Transverse colon (tissue), 4 donors: ENCODE measurements around the gene MUC5B. TPM values are rescaled to one million over a fixed set of nuclear protein-coding genes. Genes with fewer than 3 reads are reported as not detected.
A peak's percentile ranks its signal among the peaks of the same experiment; 100 is the strongest.

Source experiments
- DNase-seq: peaks from one replicate; pipeline ENCODE4 v3.0.0-alpha.2; 2019
- H3K27ac ChIP-seq, 4 donors: fragments of 200-600 bp; sonication (generic); 2 replicates each; pipeline ENCODE4 v1.5.1; 2016 to 2018; ENCODE audit warnings: inconsistent platforms in 4 of 4
- H3K27me3 ChIP-seq: fragments of 200-600 bp; sonication (generic); 2 replicates; pipeline ENCODE4 v1.5.1; 2017; ENCODE audit warnings: inconsistent platforms
- H3K36me3 ChIP-seq, 4 donors: fragments of 200-600 bp; sonication (generic); 2 replicates each; pipeline ENCODE4 v1.5.1; 2017 to 2019; ENCODE audit warnings: inconsistent platforms in 4 of 4
- H3K4me1 ChIP-seq, 4 donors: fragments of 200-600 bp; sonication (generic); 2 replicates each; pipeline ENCODE4 v1.5.1; 2017 to 2020; ENCODE audit warnings: inconsistent platforms in 4 of 4
- H3K4me3 ChIP-seq, 4 donors: fragments of 200-600 bp; sonication (generic); 1 replicate in 1 of 4; 2 replicates in 3 of 4; pipeline versions ENCODE4 v1.5.1 to v1.6.1; 2017 to 2019; ENCODE audit warnings: inconsistent platforms in 4 of 4
- H3K9me3 ChIP-seq, 2 donors: fragments of 200-600 bp; sonication (generic); 2 replicates each; pipeline ENCODE4 v1.5.1; 2017 to 2019; ENCODE audit warnings: inconsistent platforms in 2 of 2
- EP300 ChIP-seq: sonication (generic); formaldehyde crosslinking; IDR thresholded peaks from one replicate; pipeline ENCODE4 v1.6.1; 2017; ENCODE audit warnings: antibody characterized with exemption, low read depth
- POLR2A ChIP-seq: fragments of 450-650 bp; IDR thresholded peaks from one replicate; pipeline ENCODE4 v1.6.1; 2016; ENCODE audit warnings: antibody characterized with exemption, mild to moderate bottlenecking, moderate library complexity
- POLR2AphosphoS5 ChIP-seq, 3 donors: sonication (generic); formaldehyde crosslinking; IDR thresholded peaks; one replicate each; pipeline ENCODE4 v1.6.1; 2016; ENCODE audit warnings: antibody characterized with exemption in 3 of 3
- WGBS, 2 donors: methylation state at CpG; one replicate each; pipeline ENCODE4 v1.1.5; 2018; ENCODE audit warnings: low coverage in 1 of 2; 5-methylcytosine and 5-hydroxymethylcytosine counted together
- in situ Hi-C, 4 donors: fragments of 200-750 bp; cut with MboI; loops; one replicate each; pipeline versions ENCODE4 v1.15.0 to v1.15.1; 2017; ENCODE audit warnings: low sequenced_read_pairs in 3 of 4, low pct_ligation_motif_present in 1 of 4, low pct_unique_long_range_greater_than_20kb in 1 of 4
- intact Hi-C: fragments of 100-400 bp; cut with DNase I; formaldehyde crosslinking; loops from one replicate; pipeline ENCODE4 v1.15.1; 2023; ENCODE audit warnings: low total_unique reads
- total RNA-seq, 4 donors: library from RNA; depleted of rRNA; stranded (reverse); fragments of >200 nt; gene quantifications; one replicate each; pipeline ENCODE4 v1.1.0, GENCODE V29; 2016
- TF ChIP-seq, protein P1 (sequence below), 5 experiments: fragments of 200-600 bp in 3 of 5; fragments of 450-650 bp in 2 of 5; sonication (generic) in 3 of 5; IDR thresholded peaks; 1 replicate in 2 of 5; 2 replicates in 3 of 5; pipeline ENCODE4 v1.5.1; 2016 to 2017; ENCODE audit warnings: antibody characterized with exemption in 5 of 5, inconsistent platforms in 3 of 5, mild to moderate bottlenecking in 2 of 5, moderate library complexity in 1 of 5

The MUC5B gene
- total RNA-seq, 4 donors from 2014 or later = 58.0 to 825 (median 85.6) TPM

DNA sequence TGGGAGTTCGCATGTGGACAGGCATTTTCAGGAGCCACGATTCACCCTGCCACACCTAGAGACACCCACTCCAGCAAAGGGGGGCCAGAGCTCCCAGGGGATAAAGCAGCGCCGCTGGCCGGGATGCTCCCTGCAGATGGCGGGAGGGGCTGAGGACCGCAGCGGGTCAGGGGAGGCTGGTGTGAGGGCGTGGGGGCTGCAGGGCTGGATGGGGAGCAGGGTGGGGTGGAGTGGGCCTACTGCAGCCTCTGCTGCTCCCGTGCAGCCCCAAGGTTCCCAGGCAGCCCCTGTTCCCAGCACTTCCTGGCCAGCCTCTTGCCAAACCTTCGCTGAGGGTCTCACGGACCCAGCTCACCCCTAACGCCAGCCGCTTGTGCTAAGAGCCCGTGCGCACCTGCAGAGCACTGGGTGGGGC lies 13.0 kb downstream of the MUC5B start:
- H3K27ac ChIP-seq = peak overlapping the region in 2 of 4 donors; percentile 64 to 81
- in situ Hi-C loops (no loop called here), intact Hi-C loops (no loop called here)
- TF ChIP-seq POLR2AphosphoS5 (IDR thresholded peaks at IDR 0.05) (no peak), POLR2A (no peak), EP300 (no peak)
- TF ChIP-seq, protein P1, sequence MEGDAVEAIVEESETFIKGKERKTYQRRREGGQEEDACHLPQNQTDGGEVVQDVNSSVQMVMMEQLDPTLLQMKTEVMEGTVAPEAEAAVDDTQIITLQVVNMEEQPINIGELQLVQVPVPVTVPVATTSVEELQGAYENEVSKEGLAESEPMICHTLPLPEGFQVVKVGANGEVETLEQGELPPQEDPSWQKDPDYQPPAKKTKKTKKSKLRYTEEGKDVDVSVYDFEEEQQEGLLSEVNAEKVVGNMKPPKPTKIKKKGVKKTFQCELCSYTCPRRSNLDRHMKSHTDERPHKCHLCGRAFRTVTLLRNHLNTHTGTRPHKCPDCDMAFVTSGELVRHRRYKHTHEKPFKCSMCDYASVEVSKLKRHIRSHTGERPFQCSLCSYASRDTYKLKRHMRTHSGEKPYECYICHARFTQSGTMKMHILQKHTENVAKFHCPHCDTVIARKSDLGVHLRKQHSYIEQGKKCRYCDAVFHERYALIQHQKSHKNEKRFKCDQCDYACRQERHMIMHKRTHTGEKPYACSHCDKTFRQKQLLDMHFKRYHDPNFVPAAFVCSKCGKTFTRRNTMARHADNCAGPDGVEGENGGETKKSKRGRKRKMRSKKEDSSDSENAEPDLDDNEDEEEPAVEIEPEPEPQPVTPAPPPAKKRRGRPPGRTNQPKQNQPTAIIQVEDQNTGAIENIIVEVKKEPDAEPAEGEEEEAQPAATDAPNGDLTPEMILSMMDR (IDR thresholded peaks at IDR 0.05) = no peak
- peaks cover 7 to 45% (median 38%) of the 10 kb centered on the region in 4 donors for H3K4me1 ChIP-seq
- H3K36me3 ChIP-seq = no peaks in the 10 kb centered on the region
- peak; percentile 5 for DNase-seq
- H3K27me3 ChIP-seq = no peaks in the 10 kb centered on the region
- no peak overlapping the region for H3K4me3 ChIP-seq
- 77 to 80% methylated on average over 2 to 14 of the region's 16 CpGs for WGBS, 2 donors
- no peaks in the 10 kb centered on the region for H3K9me3 ChIP-seq

DNA sequence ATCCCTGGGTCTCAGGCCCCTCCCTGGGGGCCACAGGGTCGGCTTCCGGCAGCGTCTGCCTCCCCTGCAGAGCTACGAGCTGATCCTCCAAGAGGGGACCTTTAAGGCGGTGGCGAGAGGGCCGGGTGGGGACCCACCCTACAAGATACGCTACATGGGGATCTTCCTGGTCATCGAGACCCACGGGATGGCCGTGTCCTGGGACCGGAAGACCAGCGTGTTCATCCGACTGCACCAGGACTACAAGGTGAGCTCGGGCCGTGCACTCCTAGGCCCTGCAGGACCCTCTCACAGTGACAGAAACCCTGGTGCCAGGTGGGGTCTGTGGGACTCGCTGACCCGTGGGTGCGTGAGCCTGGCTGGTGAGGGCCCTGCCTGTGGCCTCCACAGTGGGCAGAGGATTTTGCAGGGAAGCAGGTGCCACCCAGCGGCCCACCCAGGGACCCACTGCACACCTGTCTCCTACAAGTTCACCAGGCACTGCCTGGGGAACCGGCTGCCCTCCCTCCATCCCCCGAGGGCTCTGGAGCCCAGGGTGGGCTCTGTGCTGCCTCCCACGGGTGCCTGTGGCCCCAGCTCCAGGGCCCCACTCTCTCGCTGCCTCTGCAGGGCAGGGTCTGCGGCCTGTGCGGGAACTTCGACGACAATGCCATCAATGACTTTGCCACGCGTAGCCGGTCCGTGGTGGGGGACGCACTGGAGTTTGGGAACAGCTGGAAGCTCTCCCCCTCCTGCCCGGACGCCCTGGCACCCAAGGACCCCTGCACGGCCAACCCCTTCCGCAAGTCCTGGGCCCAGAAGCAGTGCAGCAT lies 13.7 kb downstream of the MUC5B start:
- intact Hi-C loops = no loop called here
- WGBS, 2 donors = 76% methylated on average over 32 of the region's 37 CpGs; no CpG with 5 or more reads in 1 of the 2 donors
- in situ Hi-C loops = no loop called here
- Histone ChIP-seq H3K27ac (peak overlapping the region; percentile 41 to 81 (median 56)), H3K9me3 (no peaks in the 10 kb centered on the region), H3K36me3 (no peaks in the 10 kb centered on the region), H3K4me1 (peaks cover 7 to 40% (median 37%) of the 10 kb centered on the region in 4 donors), H3K4me3 (no peak overlapping the region), H3K27me3 (no peaks in the 10 kb centered on the region)
- TF ChIP-seq POLR2AphosphoS5 (IDR thresholded peaks at IDR 0.05) (no peak), EP300 (no peak), POLR2A (no peak)
- TF ChIP-seq, protein P1 (IDR thresholded peaks at IDR 0.05) = no peak
- no peak for DNase-seq

DNA sequence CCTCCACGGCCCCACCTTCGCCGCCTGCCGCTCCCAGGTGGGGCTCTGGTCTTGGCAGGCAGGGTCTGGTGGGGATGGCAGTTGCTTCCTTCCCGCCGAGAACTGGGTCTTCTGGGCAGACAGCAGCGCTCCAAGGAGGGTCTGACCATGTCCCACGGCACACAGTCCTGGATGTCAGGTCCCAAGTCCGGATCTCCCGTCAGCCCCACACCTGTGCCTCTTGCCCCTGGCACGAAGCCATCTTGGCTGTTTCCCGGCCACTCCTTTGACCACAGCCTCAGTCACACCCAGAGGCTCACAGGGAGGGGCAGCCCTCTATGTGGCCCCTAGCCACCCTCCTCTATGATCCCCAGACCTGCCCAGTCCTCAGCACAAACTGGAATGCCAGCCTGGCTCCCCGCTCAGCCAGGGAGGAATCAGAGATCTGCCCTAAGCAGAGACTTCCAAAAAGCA lies 14.3 kb downstream of the MUC5B start:
- H3K27ac ChIP-seq = peak overlapping the region; percentile 41 to 81 (median 56)
- peaks cover 7 to 40% (median 37%) of the 10 kb centered on the region in 4 donors for H3K4me1 ChIP-seq
- no peak overlapping the region for H3K4me3 ChIP-seq
- intact Hi-C loops = no loop called here
- H3K36me3 ChIP-seq = no peaks in the 10 kb centered on the region
- peak in 2 of 3 donors; percentile 64 to 68 for TF ChIP-seq POLR2AphosphoS5 (IDR thresholded peaks at IDR 0.05)
- TF ChIP-seq POLR2A = peak; percentile 51
- TF ChIP-seq, protein P1 (IDR thresholded peaks at IDR 0.05) = no peak
- TF ChIP-seq EP300 = no peak
- peak; percentile 90 for DNase-seq
- 42% methylated on average over 13 of the region's 13 CpGs; no CpG with 5 or more reads in 1 of the 2 donors for WGBS, 2 donors
- H3K27me3 ChIP-seq = no peaks in the 10 kb centered on the region
- H3K9me3 ChIP-seq = no peaks in the 10 kb centered on the region
- in situ Hi-C loops = no loop called here

DNA sequence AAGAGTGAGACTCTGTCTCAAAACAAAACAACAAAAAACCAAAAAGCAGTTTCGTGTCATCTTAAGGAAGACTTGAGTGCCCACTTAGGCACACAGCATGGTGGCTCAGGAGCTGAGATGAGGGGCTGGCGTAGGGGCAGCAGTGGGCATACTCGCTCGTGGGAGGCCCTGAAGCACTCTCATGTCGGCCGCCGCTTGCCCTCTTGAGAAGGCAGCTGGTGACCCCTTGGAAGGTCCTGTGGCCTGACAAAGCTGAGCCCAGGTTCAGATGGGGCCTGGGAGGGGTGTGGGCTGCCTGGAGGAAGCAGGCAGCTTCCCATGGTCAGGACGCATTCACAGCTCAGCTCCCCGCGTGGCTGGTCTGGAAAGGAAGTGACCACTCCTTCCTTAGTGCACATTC lies 15.0 kb downstream of the MUC5B start:
- no peaks in the 10 kb centered on the region for H3K36me3 ChIP-seq

More for the DNA sequence above, 15.0 kb downstream of the MUC5B start:
- Histone ChIP-seq H3K4me1 (peaks cover 7 to 36% (median 33%) of the 10 kb centered on the region in 4 donors), H3K27me3 (no peaks in the 10 kb centered on the region), H3K27ac (peak overlapping the region; percentile 41 to 81 (median 56)), H3K4me3 (no peak overlapping the region), H3K9me3 (no peaks in the 10 kb centered on the region)
- WGBS, 2 donors = 81% methylated on average over 10 of the region's 10 CpGs; no CpG with 5 or more reads in 1 of the 2 donors
- DNase-seq = no peak
- intact Hi-C loops = no loop called here
- TF ChIP-seq POLR2A = no peak
- TF ChIP-seq, protein P1 (IDR thresholded peaks at IDR 0.05) = no peak
- TF ChIP-seq EP300 = no peak
- TF ChIP-seq POLR2AphosphoS5 (IDR thresholded peaks at IDR 0.05) = no peak
- in situ Hi-C loops = no loop called here
